Measurements from ENCODE around the gene NXPH1.

NXPH1 gene

DNA sequence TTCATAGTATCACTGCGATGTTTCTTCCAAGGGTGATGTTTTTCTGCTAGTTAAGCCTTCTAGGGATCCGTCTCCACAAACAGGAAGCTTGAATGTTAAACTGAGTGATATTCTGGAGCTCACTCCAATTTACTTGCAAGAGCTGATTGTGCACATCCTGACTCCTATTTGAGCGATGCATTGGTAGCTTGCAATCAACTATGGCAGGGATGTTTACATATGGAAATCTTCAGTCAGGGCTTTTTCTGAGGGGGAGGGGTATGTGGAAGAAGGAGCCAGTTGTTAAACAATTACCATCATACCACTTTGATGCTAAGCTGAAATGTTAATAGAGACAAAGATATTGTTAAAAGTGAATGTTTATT lies 43.2 kb upstream of the NXPH1 start:
- H3K4me3 ChIP-seq (ENCODE audit: low read depth, low read length), result no peak overlapping the region
- no peak for DNase-seq (ENCODE audit: low read depth)
- TF ChIP-seq, protein P1, sequence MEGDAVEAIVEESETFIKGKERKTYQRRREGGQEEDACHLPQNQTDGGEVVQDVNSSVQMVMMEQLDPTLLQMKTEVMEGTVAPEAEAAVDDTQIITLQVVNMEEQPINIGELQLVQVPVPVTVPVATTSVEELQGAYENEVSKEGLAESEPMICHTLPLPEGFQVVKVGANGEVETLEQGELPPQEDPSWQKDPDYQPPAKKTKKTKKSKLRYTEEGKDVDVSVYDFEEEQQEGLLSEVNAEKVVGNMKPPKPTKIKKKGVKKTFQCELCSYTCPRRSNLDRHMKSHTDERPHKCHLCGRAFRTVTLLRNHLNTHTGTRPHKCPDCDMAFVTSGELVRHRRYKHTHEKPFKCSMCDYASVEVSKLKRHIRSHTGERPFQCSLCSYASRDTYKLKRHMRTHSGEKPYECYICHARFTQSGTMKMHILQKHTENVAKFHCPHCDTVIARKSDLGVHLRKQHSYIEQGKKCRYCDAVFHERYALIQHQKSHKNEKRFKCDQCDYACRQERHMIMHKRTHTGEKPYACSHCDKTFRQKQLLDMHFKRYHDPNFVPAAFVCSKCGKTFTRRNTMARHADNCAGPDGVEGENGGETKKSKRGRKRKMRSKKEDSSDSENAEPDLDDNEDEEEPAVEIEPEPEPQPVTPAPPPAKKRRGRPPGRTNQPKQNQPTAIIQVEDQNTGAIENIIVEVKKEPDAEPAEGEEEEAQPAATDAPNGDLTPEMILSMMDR (IDR thresholded peaks at IDR 0.05; ENCODE audit: low read depth, low read length, missing control alignments), result no peak

DNA sequence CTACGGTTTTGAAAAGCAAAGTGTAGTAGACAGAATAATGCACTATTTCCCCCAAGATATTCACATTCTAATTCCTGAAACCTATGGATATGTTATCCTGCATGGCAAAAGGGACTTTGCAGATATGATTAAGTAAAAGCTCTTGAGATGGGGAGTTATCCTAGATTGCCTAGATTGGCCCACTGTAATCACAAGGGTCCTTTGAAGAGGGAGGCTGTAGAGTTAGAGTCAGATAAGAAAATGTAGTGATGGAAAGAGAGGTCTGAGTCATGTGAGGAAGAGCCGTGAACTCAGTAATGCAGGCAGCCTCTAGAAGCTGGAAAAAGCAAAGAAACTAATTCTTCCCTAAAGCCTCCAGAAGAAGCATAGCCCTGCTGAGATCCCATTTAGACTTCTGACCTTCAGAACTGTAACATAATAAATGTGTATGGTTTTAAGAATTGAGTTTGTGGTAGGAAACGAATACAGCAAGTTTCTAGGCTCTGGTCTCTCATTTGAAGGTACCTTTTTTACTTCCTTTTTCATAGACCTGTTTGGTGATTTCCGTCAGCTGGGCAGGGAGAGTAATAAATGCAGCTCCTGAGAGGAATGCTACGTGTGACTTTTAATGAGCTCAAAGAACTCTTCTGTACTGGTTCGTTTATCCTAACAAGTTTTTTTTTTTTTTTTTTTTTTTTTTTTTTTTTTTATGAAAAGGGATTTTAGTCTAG lies 41.9 kb upstream of the NXPH1 start:
- H3K4me3 ChIP-seq (ENCODE audit: low read depth, low read length), result no peak overlapping the region
- peak; percentile 16 for DNase-seq (ENCODE audit: low read depth)
- TF ChIP-seq, protein P1 (IDR thresholded peaks at IDR 0.05; ENCODE audit: low read depth, low read length, missing control alignments), result no peak

DNA sequence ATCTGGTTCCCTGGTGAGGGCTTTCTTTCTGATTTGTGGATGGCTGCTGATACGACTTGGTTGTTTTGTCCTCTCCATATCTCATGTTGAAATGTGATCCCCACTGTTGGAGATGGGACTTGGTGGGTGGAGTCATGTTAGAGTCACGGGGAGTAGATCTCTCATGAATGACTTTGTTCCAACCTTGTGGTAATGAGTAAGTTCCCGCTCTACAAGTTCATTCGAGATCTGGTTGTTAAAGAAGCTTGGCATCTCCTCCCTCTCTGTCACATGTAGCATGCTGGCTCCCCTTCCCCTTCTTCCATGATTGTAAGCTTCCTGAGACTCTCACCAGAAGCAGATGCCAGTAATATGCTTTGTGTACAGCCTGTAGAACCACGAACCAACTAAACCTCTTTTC lies 37.1 kb upstream of the NXPH1 start:
- no peak overlapping the region for H3K4me3 ChIP-seq (ENCODE audit: low read depth, low read length)
- DNase-seq (ENCODE audit: low read depth), result no peak
- TF ChIP-seq, protein P1 (IDR thresholded peaks at IDR 0.05; ENCODE audit: low read depth, low read length, missing control alignments), result no peak

DNA sequence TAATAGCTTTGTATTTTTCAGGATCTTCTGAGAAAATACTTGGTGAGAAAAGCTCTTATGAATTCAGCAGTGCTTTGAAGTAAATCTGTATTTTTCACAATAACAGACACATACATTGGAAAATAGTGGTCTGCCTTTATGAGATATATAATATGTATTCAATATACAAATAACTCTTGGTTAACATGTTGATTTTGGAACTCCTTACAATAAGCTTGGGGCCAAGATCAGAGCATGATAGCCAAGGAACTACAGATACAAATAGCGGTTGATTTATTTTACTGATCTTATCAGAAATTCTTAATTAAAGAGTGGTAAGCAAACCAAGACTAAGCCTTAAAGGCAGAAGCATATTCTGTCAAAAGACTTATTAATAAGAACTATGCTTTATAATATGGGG lies 24.5 kb upstream of the NXPH1 start:
- TF ChIP-seq, protein P1 (IDR thresholded peaks at IDR 0.05; ENCODE audit: low read depth, low read length, missing control alignments), result no peak
- H3K4me3 ChIP-seq (ENCODE audit: low read depth, low read length), result no peak overlapping the region
- DNase-seq (ENCODE audit: low read depth), result no peak

DNA sequence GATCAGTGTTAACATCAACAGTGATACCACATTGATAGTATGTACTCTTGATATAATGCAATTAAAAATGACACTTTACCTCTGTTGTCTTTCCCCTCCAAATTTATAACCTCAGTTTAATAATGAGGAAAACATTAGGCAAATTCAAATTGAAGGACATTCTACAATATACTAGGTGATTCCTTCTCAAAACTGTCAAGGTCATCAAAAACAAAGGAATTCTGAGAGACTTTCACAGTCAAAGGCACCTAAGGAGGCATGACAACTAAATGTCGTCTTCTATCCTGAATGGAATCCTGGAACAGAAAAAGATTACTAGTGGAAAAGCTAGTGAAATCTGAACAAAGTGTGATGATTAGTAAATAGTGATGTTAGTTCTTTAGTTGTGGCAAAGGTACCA lies 22.3 kb upstream of the NXPH1 start:
- no peak for DNase-seq (ENCODE audit: low read depth)

DNA sequence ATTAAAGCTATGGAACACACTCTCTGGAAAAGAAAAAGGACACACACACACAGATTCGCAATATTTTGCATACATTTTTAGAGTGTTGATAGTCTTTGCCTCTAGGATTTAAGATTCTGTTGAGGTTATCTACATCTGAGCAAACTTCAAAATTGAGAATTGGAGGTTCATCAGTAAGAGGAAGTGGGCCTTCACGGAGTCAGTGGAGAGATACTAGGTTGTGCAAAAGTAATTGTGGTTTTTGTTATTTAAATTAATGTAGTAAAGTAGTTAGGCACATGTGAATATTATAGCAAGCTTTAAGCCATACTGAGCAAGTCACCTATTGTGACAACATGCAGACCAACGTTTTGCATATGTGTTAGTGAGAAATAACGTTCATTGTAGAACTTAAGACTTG lies 19.8 kb upstream of the NXPH1 start:
- DNase-seq (ENCODE audit: low read depth), result no peak
- no peak overlapping the region for H3K4me3 ChIP-seq (ENCODE audit: low read depth, low read length)
- TF ChIP-seq, protein P1 (IDR thresholded peaks at IDR 0.05; ENCODE audit: low read depth, low read length, missing control alignments), result no peak

More for the DNA sequence above, 22.3 kb upstream of the NXPH1 start:
- TF ChIP-seq, protein P1 (IDR thresholded peaks at IDR 0.05; ENCODE audit: low read depth, low read length, missing control alignments), result no peak
- no peak overlapping the region for H3K4me3 ChIP-seq (ENCODE audit: low read depth, low read length)

DNA sequence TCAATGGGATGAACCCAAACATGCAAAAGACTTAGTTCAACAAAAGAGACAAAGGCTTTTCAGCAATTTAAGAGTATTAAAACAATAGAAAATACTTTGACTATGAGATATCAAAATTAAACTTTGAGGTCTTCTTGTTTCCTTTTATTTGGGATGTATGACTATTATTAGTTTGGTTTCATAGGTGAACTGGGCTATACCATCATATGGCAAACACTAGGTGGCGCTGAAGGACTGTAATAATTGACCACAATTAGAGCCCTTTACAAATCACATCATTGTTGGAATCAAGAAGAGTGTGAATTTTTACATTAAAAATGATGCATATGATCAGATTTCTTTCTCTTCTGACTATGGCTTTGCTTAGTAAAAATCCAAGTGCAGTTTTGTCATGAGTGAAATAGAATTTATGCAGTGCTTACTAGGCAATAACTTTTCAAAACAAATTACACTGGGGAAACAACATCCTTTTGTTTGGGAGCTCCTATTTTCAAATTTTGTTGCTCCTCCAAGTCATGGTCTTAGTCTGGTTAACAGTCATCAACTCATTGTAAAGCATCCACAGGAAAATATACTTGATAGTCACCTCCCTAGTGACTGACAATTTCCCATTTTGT lies 14.7 kb upstream of the NXPH1 start:
- peak; percentile 16 for DNase-seq (ENCODE audit: low read depth)
- TF ChIP-seq, protein P1 (IDR thresholded peaks at IDR 0.05; ENCODE audit: low read depth, low read length, missing control alignments), result peak; percentile 64
- no peak overlapping the region for H3K4me3 ChIP-seq (ENCODE audit: low read depth, low read length)

Data from GM12864 (cell line).